Tibial nerve (tissue), 3 donors: ENCODE data around the gene IFNGR2.

Source experiments
- POLR2A ChIP-seq, 2 donors: fragments of 450-650 bp; IDR thresholded peaks; one replicate each; pipeline ENCODE4 v1.6.1; 2017; ENCODE audit warnings: antibody characterized with exemption in 2 of 2, mild to moderate bottlenecking in 2 of 2, moderate library complexity in 2 of 2
- TF ChIP-seq, protein P1 (sequence below), 5 experiments: fragments of 200-600 bp in 3 of 5; fragments of 450-650 bp in 2 of 5; sonication (generic) in 3 of 5; IDR thresholded peaks; one replicate each; pipeline ENCODE4 v1.5.1; 2016 to 2019; ENCODE audit warnings: antibody characterized with exemption in 5 of 5, mild to moderate bottlenecking in 3 of 5, moderate library complexity in 2 of 5

DNA sequence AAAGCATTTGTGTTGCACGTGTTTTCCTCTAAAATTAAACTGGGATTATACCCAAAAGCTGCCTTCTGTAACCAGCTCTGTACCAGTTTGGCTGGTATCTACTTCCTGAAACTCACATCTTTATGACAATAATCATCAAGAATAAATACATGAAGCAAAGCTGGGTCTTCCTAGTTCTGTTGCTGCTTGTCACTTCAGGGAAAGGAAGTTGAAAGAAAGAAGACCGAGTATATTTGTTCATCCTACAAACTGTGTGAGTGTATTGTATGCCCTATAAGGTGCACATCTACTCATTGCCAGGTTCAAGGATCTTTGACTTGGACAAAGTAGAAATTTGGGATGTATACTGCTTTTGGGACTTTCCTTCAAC is 29.1 kb upstream of the IFNGR2 start:
- TF ChIP-seq, protein P1, sequence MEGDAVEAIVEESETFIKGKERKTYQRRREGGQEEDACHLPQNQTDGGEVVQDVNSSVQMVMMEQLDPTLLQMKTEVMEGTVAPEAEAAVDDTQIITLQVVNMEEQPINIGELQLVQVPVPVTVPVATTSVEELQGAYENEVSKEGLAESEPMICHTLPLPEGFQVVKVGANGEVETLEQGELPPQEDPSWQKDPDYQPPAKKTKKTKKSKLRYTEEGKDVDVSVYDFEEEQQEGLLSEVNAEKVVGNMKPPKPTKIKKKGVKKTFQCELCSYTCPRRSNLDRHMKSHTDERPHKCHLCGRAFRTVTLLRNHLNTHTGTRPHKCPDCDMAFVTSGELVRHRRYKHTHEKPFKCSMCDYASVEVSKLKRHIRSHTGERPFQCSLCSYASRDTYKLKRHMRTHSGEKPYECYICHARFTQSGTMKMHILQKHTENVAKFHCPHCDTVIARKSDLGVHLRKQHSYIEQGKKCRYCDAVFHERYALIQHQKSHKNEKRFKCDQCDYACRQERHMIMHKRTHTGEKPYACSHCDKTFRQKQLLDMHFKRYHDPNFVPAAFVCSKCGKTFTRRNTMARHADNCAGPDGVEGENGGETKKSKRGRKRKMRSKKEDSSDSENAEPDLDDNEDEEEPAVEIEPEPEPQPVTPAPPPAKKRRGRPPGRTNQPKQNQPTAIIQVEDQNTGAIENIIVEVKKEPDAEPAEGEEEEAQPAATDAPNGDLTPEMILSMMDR (IDR thresholded peaks at IDR 0.05) = no peak
- TF ChIP-seq POLR2A (IDR thresholded peaks at IDR 0.05) = no peak
